Femur (tissue), 1 donor: ENCODE measurements around the gene APBB2.
"Not testable (repeated sequence)": the region's sequence is repeated elsewhere in the genome, so short reads cannot be mapped to it uniquely, and the experiment has no call there.

ENCODE experiments used
- DNase-seq: peaks from one replicate; pipeline ENCODE4 v3.0.0-alpha.2; 2017

APBB2 gene

DNA sequence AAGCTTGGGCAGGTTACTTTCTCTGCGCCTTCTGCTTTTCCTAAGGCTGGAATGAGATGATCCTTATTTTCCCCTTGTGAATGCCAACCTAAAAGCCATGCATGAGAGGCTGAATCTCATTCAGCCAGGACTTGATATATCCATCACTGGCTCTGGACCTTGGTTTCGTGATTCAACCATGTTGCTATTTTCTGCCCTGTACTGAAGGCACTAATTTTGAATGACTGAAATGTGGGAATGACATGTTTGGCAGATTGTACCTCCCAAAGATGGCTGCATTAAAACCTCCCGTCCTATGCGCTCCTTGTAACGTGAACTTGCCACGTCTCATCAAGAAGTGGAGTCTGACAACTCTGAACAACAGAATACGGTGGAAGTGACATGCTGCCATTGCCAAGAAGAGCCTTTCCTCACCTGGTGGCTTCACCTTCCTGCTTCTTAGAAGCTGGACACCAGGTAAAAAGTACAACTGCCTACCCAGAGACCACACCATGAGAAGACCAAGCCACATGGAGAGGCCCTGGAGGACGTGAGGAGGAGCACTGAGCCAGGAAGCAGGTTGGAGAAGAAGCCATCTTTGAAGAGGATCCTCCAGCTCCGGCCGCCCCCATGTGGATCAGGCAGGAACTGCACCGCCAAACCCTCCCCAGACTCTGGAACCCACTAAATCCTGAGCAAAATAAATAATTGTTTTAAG lies 290.1 kb downstream of the APBB2 start:
- peak; percentile 58 for DNase-seq

DNA sequence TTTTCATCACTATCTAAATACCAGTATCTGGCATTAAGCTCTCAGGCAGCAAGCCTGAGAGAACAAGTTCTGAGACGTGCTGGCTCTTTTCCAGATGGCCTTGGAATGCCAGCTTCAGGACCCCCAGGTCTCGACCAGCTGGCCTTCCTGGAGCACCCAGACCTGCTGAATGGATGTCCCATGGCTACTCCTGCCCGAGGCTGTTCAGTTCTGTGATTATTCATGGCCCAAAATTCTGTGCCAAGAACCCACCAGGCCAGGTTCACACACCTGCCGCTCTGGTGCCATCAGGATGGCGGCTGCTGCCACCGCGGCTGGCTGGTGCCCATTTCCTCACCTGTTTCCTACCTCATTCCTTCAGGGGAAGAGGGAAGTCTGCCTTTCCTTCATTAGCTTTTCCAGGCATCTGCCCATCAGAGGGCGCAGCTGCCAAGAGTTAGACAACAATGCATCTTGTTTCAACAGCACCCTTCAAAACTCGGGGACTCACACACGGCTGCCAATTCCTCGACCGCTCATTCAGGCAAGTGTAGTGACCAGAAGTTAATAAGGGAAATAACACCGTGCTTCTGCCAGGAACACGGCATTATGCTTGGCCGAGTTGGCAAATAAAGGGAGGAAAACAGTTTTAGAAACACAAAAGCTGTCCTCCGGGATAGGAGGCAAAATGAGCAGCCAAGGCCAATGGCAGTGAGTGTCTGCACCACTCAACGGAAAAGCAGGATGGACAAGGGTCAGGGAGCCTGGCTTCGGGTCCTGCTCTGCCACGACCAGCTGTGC lies 290.8 kb downstream of the APBB2 start:
- DNase-seq: no peak

- DNase-seq: not testable (repeated sequence)
These were observed 294.4 kb downstream of the APBB2 start for GRCh38 chr4:40919976-40920375.

DNA sequence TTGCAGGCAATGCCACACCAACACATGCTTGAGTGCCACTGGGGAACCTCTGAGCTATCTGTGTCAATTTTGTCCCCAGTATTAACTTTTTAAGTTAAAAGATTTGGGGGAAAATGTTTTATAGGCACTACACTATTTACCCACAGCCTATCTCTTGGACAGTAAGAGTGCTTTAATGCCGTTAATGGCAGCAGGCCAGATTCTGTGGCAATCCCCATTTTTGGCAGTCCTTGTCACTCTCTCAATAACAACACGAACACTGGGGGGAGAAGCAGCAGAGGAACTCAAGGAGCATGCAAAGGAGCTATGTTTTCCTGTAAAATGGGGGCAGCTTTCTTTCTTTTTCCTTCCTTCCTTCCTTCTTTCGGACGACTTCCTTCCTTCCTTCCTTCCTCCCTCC lies 296.0 kb downstream of the APBB2 start:
- DNase-seq: peak; percentile 59

DNA sequence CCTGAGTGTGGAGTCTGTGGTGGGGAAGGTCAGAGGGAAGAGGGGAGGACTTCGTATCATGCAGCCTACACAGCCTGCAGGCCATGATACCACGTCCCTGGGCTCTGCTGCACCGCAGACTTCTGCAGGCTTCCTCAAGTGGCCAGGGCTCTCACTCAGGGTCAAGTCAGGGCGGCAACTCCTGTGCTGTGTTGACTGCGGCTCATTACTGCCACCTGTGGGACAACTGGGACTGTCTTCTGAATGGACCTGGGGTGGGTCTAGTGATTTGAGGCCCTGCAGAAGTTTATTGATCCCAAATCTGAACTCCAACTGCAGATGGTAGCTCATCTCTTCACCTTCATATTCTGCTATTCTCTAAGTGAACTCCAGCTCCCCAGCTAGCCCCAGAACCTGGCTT lies 297.5 kb downstream of the APBB2 start:
- DNase-seq: no peak

DNA sequence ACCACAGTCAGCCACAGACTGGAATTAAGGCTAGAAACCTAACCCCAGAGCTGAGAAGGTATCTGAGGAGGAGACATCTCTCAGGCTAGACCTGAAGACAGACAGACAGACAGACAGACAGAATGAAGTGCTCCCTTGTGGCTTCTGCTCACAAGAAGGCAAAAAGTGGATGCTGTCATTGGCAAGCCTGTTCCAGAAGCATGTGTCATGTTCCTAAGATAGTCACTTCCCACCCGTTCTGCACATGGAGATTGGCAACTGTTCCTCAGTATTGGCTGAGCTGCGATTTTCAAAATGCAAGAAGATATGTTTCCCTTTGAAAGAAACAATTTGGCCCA lies 298.2 kb downstream of the APBB2 start:
- DNase-seq: no peak

DNA sequence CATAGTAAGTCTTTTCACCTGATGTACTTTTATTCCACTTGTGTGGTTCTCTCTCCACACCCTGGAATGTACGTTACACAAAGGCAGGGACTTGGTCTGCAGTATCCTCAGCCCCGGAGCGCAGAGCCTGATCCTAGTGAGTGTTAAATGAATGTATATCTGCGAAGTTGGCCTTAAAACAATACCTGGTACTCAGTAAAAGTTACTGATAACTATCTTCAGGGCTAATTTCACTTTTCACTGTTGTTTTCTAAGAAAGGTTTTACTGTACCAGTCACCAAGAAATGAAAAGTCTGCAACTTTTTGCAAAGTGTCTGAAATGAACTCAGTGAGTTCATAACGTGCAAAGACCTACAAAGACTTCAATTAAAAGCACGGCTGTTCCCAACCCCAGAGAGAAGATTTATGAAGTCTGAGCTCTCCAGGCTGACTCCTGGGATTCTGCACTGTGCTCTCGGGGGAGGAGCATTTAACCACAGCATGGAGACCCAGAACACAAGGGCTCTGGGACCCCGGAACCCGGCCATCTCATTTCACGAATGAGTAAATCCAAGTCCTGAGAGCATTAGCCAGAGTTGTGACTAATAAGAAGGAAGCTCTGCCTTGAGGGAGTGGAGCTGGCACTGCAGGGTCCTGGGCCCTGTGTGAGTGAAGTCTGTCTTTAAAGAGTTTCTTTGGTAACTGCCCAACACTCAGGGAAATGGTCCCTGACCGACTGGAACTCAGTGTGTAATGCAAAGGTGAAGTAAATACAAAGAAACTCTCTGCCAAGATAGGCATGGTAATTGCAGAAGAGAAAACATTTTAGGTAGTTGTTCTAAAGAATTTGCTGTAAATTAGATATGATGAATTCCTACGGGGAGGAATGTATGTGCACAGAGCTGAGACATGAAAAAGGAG lies 298.8 kb downstream of the APBB2 start:
- DNase-seq: no peak

DNA sequence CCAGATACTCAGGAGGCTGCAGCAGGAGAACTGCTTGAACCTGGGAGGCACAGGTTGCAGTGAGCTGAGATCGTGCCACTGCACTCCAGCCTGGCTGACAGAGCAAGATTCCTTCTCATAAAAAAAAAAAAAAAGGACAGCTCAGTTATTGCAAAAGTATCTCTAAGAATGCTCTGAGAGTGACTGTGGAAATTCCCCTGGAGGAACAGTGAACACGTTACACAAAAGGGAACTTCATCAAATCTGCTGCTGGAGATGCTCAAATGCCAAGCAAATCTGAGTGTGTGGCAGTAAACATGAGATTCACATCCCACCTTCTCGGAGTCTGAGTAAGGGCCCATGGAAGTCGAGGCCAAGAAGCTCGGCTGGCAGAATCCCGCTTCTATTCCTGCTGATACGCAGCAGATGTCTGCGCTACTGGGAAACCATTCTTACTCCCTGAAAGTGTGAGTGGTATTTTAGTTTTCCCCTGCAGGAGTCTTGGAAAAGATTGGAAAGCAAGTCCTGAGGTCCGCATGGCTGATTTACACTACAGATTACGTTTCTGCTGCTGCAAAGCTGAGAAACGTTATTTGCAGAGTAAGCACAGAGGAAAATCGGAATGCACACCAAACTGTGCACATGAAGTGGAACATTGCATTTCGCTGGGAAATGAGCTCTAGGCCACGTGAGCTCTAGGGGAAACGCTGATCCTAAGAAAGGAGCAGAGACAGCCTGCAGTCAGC lies 301.7 kb downstream of the APBB2 start:
- DNase-seq: no peak

- DNase-seq: no peak
These were observed 303.6 kb downstream of the APBB2 start for GRCh38 chr4:40910706-40911105.

GRCh38 chr4:40909363-40909876 lies 304.9 kb downstream of the APBB2 start:
- DNase-seq: no peak

- DNase-seq: peak; percentile 73
These were observed 305.5 kb downstream of the APBB2 start for GRCh38 chr4:40908702-40909362.

DNA sequence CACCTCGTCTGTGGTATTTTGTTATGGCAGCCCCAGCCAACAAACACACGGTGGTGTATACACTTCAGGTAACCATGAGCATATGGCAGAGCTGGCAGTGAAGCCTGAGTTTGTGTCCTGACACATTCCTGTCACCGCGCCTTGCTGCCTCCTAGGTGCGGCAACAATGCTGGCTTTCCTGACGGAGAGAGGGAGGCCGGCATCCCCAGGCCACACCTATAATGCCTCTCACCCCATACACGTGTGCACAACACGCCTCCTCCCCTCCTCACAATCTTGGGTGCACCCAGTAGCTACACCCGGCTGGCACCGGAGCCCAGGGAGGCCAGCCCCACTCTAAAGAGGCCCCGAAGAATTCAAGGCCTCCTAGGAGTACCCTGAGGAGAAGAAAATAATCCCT lies 306.0 kb downstream of the APBB2 start:
- no peak for DNase-seq

- no peak for DNase-seq
These were observed 308.9 kb downstream of the APBB2 start for GRCh38 chr4:40905414-40905813.

DNA sequence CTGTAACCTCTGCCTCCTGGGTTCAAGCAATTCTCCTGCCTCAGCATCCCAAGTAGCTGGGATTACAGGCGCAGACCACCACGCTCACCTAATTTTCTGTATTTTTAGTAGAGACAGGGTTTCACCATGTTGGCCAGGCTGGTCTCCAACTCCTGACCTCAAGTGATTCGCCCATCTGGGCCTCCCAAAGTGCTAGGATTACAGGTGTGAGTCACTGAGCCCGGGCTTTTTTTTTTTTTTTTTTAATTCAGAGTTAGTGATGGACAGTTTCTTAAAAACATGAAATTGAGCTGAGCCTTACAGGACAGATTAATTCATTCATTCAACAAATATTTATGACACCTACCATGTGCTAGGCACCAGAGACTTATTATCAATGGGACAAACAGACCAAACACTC lies 313.8 kb downstream of the APBB2 start:
- not testable (repeated sequence) for DNase-seq

DNA sequence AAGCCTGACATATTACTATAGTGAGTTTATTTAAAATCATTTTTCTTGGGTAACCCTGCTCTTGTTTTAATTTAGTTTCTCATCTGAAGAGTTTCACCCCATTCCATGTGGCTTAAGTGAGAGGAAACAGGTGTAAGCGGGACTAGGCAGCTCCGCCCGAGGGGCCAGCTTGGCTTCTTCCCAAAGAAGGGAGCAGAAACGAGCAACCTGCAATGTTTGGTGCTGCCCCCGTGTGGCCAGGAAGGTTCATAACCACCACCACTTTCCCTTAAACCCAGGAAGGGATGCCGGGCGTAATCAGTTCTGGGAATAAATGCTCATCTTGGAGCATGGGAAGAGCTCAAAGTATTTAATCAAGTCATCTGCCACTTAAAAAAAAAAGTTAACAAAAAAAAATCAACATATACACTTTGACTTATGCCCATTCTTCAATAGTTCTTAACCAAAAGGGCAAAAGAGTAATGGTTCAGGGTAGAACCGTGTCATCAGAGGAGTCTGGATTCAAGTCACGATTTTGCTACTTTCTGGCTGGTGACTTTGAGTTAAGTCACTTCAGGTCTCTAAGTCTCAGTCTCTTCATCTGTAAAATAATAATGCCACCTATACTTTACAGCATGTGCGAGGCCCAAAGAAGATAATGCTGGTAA lies 316.7 kb downstream of the APBB2 start:
- DNase-seq: peak; percentile 75

GRCh38 chr4:40890764-40891163 lies 323.6 kb downstream of the APBB2 start:
- no peak for DNase-seq

GRCh38 chr4:40890199-40890598 lies 324.1 kb downstream of the APBB2 start:
- no peak for DNase-seq

DNA sequence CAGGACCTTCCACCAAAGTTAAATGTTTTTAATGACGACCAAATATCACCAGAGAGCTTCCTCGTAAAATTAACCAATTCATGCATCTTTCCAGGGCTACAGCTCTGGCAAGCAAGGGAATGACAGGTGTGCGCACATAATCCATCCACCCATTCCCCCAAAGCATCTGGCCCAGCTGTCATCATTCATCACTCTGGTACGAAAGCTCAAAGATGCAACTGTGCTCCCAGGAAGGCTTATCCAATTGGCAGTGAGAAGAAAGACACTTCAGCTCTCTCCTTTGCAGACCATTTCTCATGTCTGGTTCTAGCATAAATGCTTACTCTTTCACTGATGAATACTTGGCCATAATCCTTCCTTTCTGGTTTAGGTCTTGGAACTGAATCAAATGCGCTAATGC lies 325.4 kb downstream of the APBB2 start:
- DNase-seq: no peak

- no peak for DNase-seq
These were observed 326.6 kb downstream of the APBB2 start for GRCh38 chr4:40887764-40888131.

GRCh38 chr4:40886931-40887763 lies 327.2 kb downstream of the APBB2 start:
- DNase-seq: no peak

- DNase-seq: no peak
These were observed 332.5 kb downstream of the APBB2 start for GRCh38 chr4:40881851-40882250.
